Stimulated activated CD4-positive, alpha-beta T cell treated with anti-CD3 and anti-CD28 coated beads, Interleukin-4, amount 100 ng/mL, for 4 hours (primary cell): ENCODE data around the gene MRPL19.
"Not testable (repeated sequence)": the region's sequence is repeated elsewhere in the genome, so short reads cannot be mapped to it uniquely, and the experiment has no call there.

ENCODE experiments used
- DNase-seq, 2 experiments: peaks; one replicate each; pipeline ENCODE4 v3.0.0-alpha.2; 2020

Gene MRPL19

DNA sequence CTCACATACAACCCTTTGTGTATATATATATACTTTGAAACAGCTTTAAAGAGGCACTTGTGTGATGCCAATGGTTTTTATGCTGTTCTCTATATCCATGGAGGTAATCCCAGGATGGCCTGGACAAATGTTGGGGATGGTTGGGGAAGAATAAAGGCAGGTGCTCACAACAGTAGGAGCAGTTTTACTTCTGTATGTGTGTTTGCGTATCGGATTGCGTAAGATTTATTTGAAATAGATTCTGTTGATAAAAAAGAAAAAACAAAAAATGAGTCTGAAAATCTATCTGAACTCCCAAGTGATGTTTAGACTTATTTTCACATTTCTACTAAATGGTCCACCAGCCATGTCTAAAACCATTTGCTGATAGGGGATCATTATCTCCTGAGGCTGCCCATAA, 29.3 kb downstream of the MRPL19 start:
- DNase-seq: no peak

DNA sequence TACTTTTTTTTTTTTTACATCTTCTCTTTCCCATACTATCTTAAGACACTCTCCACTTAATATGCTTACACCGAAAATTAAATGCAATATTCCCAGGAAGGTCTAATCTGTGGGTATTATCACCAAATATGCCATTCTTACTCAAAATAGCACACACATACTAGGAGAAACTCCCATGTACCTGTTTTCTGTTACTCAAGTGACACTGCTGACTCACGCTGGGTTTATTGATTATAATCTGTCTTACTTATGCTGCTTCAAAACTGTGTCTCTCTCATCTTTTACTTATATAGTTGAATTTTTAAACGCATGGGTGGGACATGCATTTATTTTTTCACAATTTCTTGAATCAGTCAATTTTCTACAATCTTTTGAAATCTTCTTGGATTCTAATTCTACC, 29.9 kb downstream of the MRPL19 start:
- no peak for DNase-seq

DNA sequence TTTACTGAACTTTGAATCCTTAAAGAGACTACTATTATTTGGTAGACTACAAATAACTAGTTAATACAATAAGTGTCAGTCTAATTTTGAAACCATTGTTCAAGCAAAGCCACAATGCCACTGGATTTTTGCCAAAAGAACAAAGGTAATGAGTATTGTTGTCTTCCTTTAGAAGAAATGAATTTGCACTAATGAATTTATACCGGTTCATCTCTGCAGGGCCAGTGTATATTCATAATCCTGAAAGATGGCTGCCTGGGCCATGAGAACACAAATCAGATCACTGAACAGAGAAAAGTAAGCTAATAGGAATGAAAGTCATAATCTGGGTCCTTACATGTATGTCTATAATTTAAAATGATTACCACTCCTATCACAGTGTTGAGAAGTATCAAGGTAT, 33.0 kb downstream of the MRPL19 start:
- DNase-seq: no peak

DNA sequence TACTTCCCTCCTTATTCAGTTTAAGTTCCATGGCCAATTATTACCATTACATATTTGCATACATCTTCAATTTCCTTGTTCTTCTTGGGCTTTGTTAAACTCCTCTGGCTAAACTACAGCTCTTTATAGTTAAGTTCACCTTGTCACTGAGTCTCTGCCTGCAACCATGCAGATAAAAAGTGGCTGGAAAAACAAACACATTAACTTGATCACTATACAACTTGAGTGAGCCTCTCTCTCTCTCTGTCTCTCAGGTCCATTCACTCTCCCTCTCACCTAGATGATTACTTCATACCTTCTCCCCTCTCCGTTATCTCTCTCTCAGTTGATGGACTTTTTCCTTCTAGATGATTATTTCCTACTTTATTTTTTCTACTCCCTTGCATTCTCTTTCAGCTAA, 33.8 kb downstream of the MRPL19 start:
- DNase-seq: no peak

DNA sequence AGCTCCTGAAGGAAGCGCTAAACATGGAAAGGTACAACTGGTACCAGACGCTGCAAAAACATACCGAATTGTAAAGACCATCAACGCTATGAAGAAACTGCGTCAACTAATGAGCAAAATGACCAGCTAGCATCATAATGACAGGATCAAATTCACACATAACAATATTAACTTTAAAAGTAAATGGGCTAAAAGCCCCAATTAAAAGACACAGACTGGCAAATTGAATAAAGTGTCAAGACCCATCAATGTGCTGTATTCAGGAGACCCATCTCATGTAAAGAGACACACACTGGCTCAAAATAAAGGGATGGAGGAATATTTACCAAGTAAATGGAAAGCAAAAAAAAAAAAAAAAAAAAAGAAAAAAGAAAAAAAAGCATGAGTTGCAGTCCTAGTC, 36.8 kb downstream of the MRPL19 start:
- not testable (repeated sequence) for DNase-seq

DNA sequence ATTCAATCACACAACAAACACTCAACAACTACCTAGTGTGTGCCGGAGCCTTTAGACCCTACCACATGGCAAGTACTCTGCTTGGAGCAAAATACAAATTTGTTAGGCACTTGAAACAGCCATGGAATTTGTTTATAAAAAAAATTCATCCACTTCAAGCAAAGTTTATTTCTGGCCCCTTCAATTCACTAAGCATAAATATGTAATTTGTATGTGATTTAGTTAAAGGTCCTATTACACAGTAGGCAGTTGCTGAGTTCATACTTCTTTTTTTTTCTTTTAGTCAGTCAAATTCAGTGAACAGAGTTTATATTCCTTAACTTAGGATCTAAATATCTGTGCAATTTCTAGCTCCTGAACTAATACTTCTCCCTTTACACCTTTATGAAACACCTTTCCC, 41.6 kb downstream of the MRPL19 start:
- DNase-seq: no peak

- DNase-seq: no peak
Measured at GRCh38 chr2:75698918-75699317, 52.3 kb downstream of the MRPL19 start.

DNA sequence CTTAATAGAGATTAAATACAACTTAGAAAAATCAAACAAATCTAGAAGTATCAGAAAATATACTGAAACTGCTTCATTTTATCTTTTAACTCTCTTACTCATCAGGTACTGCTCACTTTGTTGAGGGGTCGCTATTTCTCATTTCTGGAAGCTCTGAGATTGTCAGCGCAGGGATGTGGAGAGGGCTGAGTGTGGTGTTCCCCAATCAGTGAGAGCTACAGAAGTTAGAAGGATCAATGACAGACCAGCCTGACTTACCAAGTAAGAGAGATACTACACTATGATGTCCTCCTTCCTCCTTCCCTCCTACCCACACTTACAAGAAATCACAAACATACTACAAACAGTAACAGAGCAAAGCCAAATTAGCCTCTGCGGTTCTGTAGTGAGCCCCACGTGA, 56.0 kb downstream of the MRPL19 start:
- no peak for DNase-seq

GRCh38 chr2:75703589-75704287, 57.2 kb downstream of the MRPL19 start:
- DNase-seq: no peak

DNA sequence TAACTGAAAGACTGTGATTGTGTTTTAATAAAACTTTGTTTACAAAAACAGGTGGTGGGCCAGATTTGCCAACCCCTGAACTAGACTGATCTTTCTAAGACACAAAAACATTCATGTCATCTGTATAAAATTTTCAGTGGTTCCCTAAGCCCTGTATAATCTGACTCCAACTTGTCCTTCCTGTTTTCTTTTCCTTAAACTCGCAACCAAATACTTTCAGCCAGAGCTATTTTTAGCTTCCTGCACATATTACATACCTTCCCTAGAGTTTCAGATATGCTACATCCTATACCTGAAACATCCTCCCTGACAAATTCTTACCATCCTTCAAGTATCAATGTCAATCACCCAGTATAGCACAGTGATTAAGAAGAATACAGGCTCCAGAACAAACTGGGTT, 59.3 kb downstream of the MRPL19 start:
- no peak for DNase-seq

- no peak for DNase-seq
Measured at GRCh38 chr2:75707901-75708300, 61.3 kb downstream of the MRPL19 start.

- DNase-seq: no peak
Measured at GRCh38 chr2:75709297-75709696, 62.7 kb downstream of the MRPL19 start.

GRCh38 chr2:75710220-75710576, 63.6 kb downstream of the MRPL19 start:
- DNase-seq: no peak

GRCh38 chr2:75710577-75711253, 64.1 kb downstream of the MRPL19 start, which contains the start of gene GCFC2:
TSS of gene GCFC2 (minus strand) at chr2:75710915. CDS start at chr2:75710855, 60 bp downstream.
- DNase-seq: peak; percentile 81 to 83

DNA sequence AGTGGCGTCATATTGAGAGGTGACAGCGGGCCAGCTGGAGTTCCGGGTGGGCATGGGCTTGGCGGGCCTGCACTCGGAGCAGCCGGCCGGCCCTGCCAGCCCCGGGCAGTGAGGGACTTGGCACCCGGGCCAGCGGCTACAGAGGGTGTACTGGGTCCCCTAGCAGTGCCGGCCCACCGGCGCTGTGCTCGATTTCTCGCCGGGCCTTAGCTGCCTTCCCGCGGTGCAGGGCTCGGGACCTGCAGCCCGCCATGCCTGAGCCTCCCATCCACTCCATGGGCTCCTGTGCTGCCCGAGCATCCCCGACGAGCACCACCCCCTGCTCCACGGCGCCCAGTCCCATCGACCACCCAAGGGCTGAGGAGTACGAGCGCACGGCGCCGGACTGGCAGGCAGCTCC, 65.0 kb downstream of the MRPL19 start:
- DNase-seq: not testable (repeated sequence)

DNA sequence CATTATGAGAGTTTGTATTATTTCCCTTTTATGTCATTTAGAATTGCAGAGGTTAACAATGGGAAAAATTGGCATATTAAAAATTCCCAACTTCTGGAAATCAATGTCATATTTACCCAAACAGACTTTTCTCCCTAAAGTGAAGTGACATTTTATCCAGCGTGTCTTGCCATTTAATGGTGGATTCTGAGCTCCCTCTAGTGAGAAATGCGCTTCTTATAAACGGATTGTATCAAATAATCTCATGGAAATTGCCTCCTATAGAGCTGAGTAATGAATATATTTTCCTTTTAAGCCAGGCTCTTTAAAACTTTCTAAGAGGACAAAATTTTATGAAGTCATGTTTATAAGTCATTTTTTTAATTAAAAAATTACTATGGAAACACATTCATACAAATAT, 69.8 kb downstream of the MRPL19 start:
- DNase-seq: no peak

DNA sequence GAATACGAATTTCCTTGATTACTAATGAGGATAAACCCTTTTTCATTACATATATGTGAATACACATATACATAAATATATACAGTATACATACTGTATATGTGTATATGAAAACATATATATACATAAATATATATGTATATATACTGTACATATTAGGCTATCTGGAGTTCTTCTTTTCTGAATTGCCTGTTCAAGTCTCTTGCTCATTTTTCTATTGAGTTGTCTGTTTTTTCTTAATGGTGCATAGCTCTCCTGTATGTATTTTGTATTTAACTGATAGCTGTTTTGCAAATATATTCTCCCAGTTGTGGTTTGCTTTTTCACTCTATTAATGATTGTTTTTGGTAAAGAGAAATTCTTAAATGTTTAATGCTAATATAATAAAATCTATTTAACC, 73.0 kb downstream of the MRPL19 start:
- no peak for DNase-seq

DNA sequence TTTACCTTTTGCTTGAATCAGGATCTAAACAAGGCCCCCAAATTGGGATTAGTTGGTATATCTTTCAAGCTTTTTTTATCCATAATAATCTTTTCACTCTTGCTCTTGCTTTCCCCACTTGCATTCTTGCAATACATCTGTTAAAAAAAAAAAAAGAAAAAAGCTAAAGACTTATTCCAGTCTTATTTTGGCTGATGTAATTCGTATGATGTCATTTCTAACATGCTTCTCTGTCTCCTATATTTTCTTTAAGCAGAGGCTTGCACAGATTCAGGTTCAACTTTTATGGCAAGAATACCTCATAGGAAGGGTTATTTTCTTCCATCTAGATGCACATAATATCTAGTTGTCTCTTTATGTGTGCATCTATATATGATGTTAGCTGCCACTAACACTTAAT, 73.9 kb downstream of the MRPL19 start:
- no peak for DNase-seq

DNA sequence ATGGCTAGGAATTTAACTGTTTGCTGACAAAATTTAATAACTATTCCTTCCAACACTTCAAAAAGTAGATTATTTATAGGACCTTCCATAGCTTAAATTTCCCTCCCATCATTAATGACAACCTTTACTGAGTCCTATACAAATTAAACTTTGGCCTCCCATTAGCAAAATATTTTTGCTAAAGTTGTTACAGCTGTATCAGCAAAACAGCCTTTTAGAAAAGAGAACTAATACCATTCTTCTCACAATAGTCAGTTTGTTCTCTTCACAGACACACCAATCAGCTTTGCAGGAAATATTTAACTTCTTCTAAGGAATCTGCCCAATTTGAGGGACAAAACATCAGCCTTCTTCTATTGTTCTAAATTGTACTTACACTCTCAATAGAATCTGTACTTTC, 76.1 kb downstream of the MRPL19 start:
- no peak for DNase-seq

DNA sequence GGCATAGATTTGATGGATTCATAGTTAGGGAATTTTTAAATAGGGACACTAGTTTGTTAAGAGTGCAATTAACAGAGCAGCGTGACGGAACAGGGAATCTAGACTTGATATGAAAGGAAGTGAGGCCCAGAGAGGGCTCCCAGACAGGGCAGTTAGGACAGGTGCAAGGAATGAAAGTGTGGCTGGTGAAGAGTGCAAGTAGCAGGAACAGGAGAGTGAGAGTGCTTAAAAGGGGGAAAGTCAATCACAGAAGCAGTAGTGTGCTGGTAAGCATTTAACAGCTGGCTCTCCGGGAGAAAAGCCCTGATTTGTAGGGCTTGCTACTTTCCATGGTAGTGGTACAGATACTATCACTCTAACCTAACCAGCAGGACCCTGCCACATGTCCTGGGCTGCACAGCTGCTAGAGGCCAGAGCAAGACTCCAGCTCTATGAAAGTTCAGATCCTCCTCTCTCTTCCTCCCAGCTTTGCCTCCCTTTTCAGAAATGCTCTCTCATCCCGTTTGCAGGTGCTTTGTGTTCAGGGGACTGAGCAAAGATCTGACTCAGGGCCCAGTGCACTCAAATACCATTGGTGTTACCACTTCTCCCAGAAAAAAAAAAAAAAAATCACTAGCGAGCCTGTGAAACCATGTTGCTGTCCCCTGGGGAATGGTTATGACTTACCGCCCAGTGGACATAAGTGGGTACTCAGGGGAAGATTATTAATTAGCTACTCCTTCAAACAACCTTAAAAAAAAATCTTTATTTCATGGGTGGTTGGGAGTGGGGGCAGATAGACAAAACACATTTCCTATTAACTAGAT, 82.2 kb downstream of the MRPL19 start:
- DNase-seq: no peak

- no peak for DNase-seq
Measured at GRCh38 chr2:75729861-75730260, 83.3 kb downstream of the MRPL19 start.

DNA sequence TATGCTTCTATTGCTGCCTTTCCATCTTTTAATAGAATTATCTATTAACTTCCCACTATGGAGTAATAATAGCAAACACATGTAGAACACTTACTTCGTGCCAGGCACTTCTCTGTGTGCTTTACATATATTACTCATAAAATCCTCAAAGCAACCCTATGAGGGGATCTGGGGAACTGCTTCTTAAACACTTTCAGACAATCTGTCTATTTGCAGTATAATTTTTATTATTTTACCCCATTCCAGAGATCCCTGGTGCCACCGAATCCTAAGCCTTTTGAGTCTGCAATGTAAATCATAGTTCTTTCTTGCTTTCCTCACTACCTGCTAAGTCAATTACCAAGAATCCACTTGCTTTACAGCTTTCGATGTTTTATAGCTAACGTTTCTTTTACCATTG, 89.7 kb downstream of the MRPL19 start:
- DNase-seq: no peak

DNA sequence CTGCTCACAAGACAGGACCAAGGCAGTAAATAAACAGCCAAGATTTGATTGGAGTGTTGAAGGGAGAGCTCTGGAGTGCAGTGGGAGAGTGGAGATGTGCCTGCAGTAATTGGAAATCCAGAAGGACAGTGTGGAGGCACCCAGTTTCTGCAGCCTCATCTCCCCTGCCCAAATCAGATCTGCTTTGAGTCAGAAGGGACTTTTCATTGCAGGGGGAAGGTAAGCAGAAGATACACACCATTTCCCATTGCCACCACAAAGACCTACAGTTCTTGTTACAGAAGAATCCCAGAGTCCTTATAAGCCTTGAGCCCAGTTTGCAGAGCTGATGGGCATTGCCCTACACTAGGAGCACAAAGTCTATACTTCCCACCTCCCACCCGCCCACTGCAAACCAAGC, 91.4 kb downstream of the MRPL19 start:
- no peak for DNase-seq
